GM19455 (cell line): Measurements from ENCODE around the gene APEX1.
"Not testable (repeated sequence)": the region's sequence is repeated elsewhere in the genome, so short reads cannot be mapped to it uniquely, and the experiment has no call there.

Source experiments
- ATAC-seq: cut with Tn5 transposase; IDR thresholded peaks from one replicate; pipeline ENCODE4 v1.9.1; 2021; ENCODE audit not compliant: unreplicated experiment

The APEX1 gene

GRCh38 chr14:20472536-20473169 is 17.6 kb downstream of the APEX1 start:
- ATAC-seq = no peak

- ATAC-seq = no peak
Observed at GRCh38 chr14:20476776-20477175, 21.8 kb downstream of the APEX1 start.

- ATAC-seq = no peak
Observed at GRCh38 chr14:20477211-20477876, 22.3 kb downstream of the APEX1 start.

- ATAC-seq = no peak
Observed at GRCh38 chr14:20478894-20479293, 23.9 kb downstream of the APEX1 start.

- no peak for ATAC-seq
Observed at GRCh38 chr14:20482382-20482781, 27.4 kb downstream of the APEX1 start.

GRCh38 chr14:20485900-20486299 is 30.9 kb downstream of the APEX1 start:
- no peak for ATAC-seq

- no peak for ATAC-seq
Observed at GRCh38 chr14:20486684-20487395, 31.8 kb downstream of the APEX1 start.

GRCh38 chr14:20487396-20487725 is 32.3 kb downstream of the APEX1 start:
- no peak for ATAC-seq

GRCh38 chr14:20489093-20489994 is 34.3 kb downstream of the APEX1 start:
- ATAC-seq = no peak

GRCh38 chr14:20490563-20490962 is 35.5 kb downstream of the APEX1 start:
- ATAC-seq = no peak

GRCh38 chr14:20492486-20492885 is 37.5 kb downstream of the APEX1 start:
- no peak for ATAC-seq

GRCh38 chr14:20493634-20494033 is 38.6 kb downstream of the APEX1 start:
- ATAC-seq = no peak

GRCh38 chr14:20494935-20495766 is 40.1 kb downstream of the APEX1 start:
- no peak for ATAC-seq

- no peak for ATAC-seq
Observed at GRCh38 chr14:20498622-20499021, 43.6 kb downstream of the APEX1 start.

- ATAC-seq = no peak
Observed at GRCh38 chr14:20499108-20499507, 44.1 kb downstream of the APEX1 start.

- ATAC-seq = no peak
Observed at GRCh38 chr14:20499881-20500280, 44.9 kb downstream of the APEX1 start.

- no peak for ATAC-seq
Observed at GRCh38 chr14:20501346-20501745, 46.3 kb downstream of the APEX1 start.

GRCh38 chr14:20503898-20504297 is 48.9 kb downstream of the APEX1 start:
- no peak for ATAC-seq

GRCh38 chr14:20506276-20506675 is 51.2 kb downstream of the APEX1 start:
- ATAC-seq = not testable (repeated sequence)

GRCh38 chr14:20506752-20507151 is 51.7 kb downstream of the APEX1 start:
- not testable (repeated sequence) for ATAC-seq
